Tibial artery (tissue), 4 donors: Measurements from ENCODE around the gene SYF2.
"Not testable (repeated sequence)": the region's sequence is repeated elsewhere in the genome, so short reads cannot be mapped to it uniquely, and the experiment has no call there.

ENCODE experiments used
- DNase-seq, 2 donors: peaks; one replicate each; pipeline ENCODE4 v3.0.0-alpha.2; 2019
- H3K27ac ChIP-seq, 2 donors: fragments of 200-600 bp; sonication (generic) in 1 of 2; 1 replicate in 1 of 2; 2 replicates in 1 of 2; pipeline ENCODE4 v1.5.1; 2018 to 2019; ENCODE audit warnings: mild to moderate bottlenecking in 1 of 2
- H3K27me3 ChIP-seq, 2 donors: fragments of 200-600 bp; sonication (generic) in 1 of 2; one replicate each; pipeline versions ENCODE4 v1.5.1 to v1.6.0; 2016 to 2019
- H3K36me3 ChIP-seq, 3 donors: fragments of 200-600 bp; sonication (generic) in 2 of 3; one replicate each; pipeline ENCODE4 v1.5.1; 2016 to 2019; ENCODE audit warnings: mild to moderate bottlenecking in 2 of 3
- H3K4me1 ChIP-seq, 4 donors: fragments of 200-600 bp; sonication (generic) in 2 of 4; 1 replicate in 3 of 4; 2 replicates in 1 of 4; pipeline ENCODE4 v1.5.1; 2016 to 2019
- H3K4me3 ChIP-seq, 2 donors: fragments of 200-600 bp; sonication (generic) in 1 of 2; 1 replicate in 1 of 2; 2 replicates in 1 of 2; pipeline ENCODE4 v1.5.1; 2018 to 2019; ENCODE audit warnings: mild to moderate bottlenecking in 2 of 2
- H3K9me3 ChIP-seq, 3 donors: fragments of 200-600 bp; sonication (generic) in 1 of 3; one replicate each; pipeline ENCODE4 v1.5.1; 2016 to 2019
- intact Hi-C: fragments of 100-400 bp; cut with DNase I; formaldehyde crosslinking; loops from one replicate; pipeline ENCODE4 v1.15.0; 2023; ENCODE audit warnings: low total_unique reads
- TF ChIP-seq, protein P1 (sequence below), 2 experiments: fragments of 200-600 bp in 1 of 2; fragments of 450-650 bp in 1 of 2; IDR thresholded peaks; one replicate each; pipeline ENCODE4 v1.5.1; 2017 to 2019; ENCODE audit warnings: antibody characterized with exemption in 2 of 2, mild to moderate bottlenecking in 1 of 2, moderate library complexity in 1 of 2

SYF2 gene

DNA sequence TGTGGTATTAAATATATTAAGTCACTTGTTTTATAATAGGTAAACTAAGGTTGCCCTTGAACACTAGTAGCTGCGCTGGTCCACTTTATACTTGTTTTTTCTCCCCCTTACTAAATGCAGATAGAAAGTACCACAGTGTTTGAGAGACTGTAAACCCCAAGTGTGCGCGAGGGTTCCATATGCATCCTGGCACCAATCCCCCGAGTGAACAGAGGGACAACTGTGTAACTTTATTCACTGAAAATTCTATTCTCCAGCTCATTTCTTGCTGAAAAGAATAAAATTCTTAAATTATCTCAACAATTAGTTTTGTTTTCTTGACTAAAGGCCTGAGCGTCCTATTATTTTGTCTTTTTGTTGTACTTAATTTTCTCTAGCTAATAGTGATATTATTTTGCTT, 13.1 kb upstream of the SYF2 start:
- H3K9me3 ChIP-seq = no peaks in the 10 kb centered on the region
- peaks cover 40 to 56% (median 41%) of the 10 kb centered on the region in 3 donors for H3K36me3 ChIP-seq
- no peaks in the 10 kb centered on the region for H3K27me3 ChIP-seq
- H3K4me3 ChIP-seq = peak overlapping the region; percentile 77 to 78
- H3K27ac ChIP-seq = peak overlapping the region in 1 of 2 donors; percentile 97
- H3K4me1 ChIP-seq = peaks cover 0 to 49% (median 34%) of the 10 kb centered on the region in 4 donors
- DNase-seq = no peak
- TF ChIP-seq, protein P1, sequence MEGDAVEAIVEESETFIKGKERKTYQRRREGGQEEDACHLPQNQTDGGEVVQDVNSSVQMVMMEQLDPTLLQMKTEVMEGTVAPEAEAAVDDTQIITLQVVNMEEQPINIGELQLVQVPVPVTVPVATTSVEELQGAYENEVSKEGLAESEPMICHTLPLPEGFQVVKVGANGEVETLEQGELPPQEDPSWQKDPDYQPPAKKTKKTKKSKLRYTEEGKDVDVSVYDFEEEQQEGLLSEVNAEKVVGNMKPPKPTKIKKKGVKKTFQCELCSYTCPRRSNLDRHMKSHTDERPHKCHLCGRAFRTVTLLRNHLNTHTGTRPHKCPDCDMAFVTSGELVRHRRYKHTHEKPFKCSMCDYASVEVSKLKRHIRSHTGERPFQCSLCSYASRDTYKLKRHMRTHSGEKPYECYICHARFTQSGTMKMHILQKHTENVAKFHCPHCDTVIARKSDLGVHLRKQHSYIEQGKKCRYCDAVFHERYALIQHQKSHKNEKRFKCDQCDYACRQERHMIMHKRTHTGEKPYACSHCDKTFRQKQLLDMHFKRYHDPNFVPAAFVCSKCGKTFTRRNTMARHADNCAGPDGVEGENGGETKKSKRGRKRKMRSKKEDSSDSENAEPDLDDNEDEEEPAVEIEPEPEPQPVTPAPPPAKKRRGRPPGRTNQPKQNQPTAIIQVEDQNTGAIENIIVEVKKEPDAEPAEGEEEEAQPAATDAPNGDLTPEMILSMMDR (IDR thresholded peaks at IDR 0.05) = no peak
- intact Hi-C loops = no loop called here

DNA sequence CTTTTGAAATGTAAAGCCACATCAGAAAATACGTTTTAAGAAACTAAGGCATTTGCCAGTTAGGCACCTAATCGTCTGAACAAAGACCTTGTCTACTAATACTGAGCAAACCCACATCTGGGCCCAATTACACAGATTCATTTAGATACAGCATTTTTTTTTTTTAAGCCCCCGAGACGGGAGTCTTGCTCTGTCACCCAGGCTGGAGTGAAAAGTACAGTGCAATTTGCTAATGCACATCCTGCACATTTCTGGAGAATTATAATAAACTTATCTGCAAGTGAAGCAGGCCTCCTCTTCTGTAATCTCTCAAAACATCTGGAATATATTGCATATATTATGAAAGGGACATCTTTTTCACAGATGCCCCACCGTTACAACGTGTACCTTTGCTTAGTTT, 11.6 kb upstream of the SYF2 start:
- intact Hi-C loops = no loop called here
- no peaks in the 10 kb centered on the region for H3K27me3 ChIP-seq
- peaks cover 0 to 58% (median 43%) of the 10 kb centered on the region in 4 donors for H3K4me1 ChIP-seq
- DNase-seq = no peak
- no peaks in the 10 kb centered on the region for H3K9me3 ChIP-seq
- peaks cover 40 to 56% (median 41%) of the 10 kb centered on the region in 3 donors for H3K36me3 ChIP-seq
- TF ChIP-seq, protein P1 (IDR thresholded peaks at IDR 0.05) = no peak
- no peak overlapping the region for H3K4me3 ChIP-seq
- H3K27ac ChIP-seq = no peak overlapping the region

DNA sequence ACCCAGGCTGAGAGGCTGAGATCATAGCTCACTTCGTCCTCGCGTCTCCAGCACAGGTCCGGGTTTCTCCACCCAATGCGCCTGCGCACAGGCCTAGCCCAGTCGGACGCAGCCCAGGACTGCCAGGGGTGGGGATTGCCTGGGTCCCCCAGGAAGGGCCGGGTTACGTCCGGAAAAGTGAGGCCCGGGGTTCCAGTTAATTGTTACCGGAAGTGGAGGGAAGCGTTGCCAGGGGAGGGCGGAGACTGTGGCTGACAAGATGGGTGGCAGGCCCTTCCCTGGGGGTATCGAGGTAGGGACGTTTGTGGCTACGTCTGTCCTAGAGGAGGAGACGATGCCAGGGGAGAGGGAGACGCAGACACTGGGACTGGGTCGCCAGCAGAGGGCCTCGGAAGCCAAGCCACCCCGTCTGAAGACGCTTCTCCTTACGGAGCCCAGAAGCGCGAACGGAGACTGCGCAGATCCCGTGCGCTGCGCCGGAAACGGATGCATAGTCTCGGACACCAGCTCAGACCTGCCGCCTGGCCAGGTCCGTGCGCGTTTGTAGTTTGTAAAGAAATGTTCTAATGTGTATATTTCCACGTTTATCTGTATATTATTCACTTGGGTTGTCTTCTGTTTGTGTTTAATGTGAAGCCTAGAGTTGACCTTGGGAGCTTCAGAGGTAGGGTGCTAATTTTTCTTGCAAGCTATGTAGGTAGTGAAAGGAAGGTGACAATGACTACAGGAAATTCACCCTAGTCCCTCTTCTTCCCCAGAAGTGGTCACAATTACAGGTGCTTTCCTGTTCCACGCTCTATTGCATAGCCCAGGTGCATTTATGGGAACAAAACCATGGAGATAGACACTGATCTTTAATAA, 7.6 kb upstream of the SYF2 start:
- TF ChIP-seq, protein P1 (IDR thresholded peaks at IDR 0.05) = peak; percentile 53 to 66
- Histone ChIP-seq H3K4me1 (peaks cover 0 to 64% (median 38%) of the 10 kb centered on the region in 4 donors), H3K27ac (peak overlapping the region; percentile 84 to 85), H3K36me3 (peaks cover 37 to 44% (median 39%) of the 10 kb centered on the region in 3 donors), H3K9me3 (no peaks in the 10 kb centered on the region), H3K4me3 (peak overlapping the region; percentile 48 to 54), H3K27me3 (no peaks in the 10 kb centered on the region)
- peak; percentile 93 to 97 for DNase-seq
- intact Hi-C loops = loop anchor here (5.0 to 10.0 kb wide), 2 partner anchors 97 to 565 kb away; partner anchors contain the start of genes SELENON and TMEM50A

DNA sequence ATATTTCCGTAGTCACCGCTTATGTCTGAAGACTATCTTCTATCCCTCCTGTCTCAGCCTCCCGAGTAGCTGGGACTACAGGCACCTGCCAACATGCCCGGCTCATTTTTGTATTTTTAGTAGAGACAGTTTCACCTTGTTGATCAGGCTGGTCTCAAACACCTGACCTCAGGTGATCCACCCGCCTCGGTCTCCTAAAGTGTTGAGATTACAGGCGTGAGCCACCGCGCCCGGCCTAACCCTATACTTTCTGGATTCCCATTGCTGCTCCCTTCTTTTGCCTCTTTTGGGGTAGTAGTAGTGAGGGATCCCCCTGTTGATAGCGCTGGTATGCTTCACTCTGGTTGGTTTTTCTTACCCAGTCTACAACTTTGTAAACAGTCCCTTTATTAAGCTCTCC, 5.7 kb upstream of the SYF2 start:
- intact Hi-C loops = loop anchor here (5.0 to 10.0 kb wide), 2 partner anchors 99 to 567 kb away; partner anchors contain the start of genes SELENON and TMEM50A
- TF ChIP-seq, protein P1 (IDR thresholded peaks at IDR 0.05) = no peak
- H3K36me3 ChIP-seq = peaks cover 19 to 25% (median 20%) of the 10 kb centered on the region in 3 donors
- peaks cover 0 to 66% (median 35%) of the 10 kb centered on the region in 4 donors for H3K4me1 ChIP-seq
- H3K27ac ChIP-seq = peak overlapping the region in 1 of 2 donors; percentile 85
- no peak overlapping the region for H3K4me3 ChIP-seq
- no peaks in the 10 kb centered on the region for H3K9me3 ChIP-seq
- no peaks in the 10 kb centered on the region for H3K27me3 ChIP-seq
- no peak for DNase-seq

DNA sequence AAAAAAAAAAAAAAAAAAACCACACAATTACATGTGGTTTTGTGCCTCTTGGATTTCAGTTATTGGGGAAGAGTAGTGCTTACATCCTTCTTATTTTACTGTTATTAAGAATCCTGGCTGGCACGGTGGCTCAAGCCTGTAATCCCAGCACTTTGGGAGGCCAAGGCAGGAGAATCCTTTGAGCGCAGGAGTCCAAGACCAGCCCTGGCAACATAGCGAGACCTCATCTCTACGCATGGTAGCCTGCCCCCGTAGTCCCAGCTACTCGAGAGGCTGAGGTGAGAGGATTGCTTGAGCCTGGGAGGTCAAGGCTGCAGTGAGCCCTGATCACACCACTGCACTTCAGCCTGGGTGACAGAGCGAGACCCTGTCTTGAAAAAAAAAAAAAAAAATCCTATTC, 4.0 kb upstream of the SYF2 start:
- H3K9me3 ChIP-seq, H3K36me3 ChIP-seq, DNase-seq, H3K27ac ChIP-seq, H3K4me3 ChIP-seq, H3K27me3 ChIP-seq: not testable (repeated sequence)
- intact Hi-C loops = loop anchor here (5.0 to 10.0 kb wide), 2 partner anchors 101 to 569 kb away; partner anchors contain the start of genes SELENON and TMEM50A
- peaks cover 0 to 67% (median 40%) of the 10 kb centered on the region in 4 donors for H3K4me1 ChIP-seq

DNA sequence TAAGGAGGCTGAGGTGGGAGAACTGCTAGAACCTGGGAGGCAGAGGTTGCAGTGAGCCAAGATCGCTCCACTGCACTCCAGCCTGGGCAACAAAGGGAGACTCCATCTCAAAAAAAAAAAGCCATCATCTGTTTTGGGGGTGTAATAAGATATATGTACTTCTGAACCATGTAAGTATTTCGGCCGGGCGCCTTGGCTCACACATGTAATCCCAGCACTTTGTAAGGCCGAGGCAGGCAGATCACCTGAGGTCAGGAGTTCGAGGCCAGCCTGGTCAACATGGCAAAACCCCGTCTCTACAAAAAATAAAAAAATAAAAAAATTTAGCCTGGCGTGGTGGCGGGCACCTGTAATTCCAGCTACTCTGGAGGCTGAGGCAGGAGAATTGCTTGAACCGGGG, 3.1 kb upstream of the SYF2 start:
- H3K4me1 ChIP-seq = peaks cover 0 to 67% (median 39%) of the 10 kb centered on the region in 4 donors
- H3K27ac ChIP-seq, DNase-seq, H3K4me3 ChIP-seq, H3K36me3 ChIP-seq, H3K27me3 ChIP-seq, H3K9me3 ChIP-seq: not testable (repeated sequence)
- intact Hi-C loops = loop anchor here (5.0 to 10.0 kb wide), 2 partner anchors 102 to 569 kb away; partner anchors contain the start of genes SELENON and TMEM50A
